ENCODE results near the gene STAT4. TPM values are rescaled to one million over a fixed set of nuclear protein-coding genes. Genes with fewer than 3 reads are reported as not detected.

Gene STAT4
- total RNA-seq, 1 donor from 2014 or later, result 1.6 TPM

DNA sequence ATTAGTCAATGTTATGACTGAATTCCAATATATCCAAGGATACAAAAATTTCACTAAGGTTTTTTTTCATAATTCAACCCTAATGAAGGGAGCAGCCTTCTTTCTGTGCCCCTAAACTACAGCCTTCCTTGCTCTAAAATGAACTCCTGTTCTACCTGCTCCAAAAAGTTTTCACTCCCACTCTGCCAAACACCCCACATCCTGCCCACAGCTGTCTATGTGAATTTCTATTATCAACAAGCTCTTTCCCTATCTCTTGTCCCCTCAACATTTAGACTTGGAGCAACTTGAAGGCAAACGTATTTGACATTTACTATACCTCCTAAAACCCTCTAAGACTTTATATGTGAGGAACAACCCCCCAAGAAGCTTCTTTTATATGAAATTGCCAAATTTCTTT is 2.5 kb downstream of the STAT4 start:
- no peaks in the 10 kb centered on the region for H3K9me3 ChIP-seq (ENCODE audit: insufficient read depth, low read depth, low read length)
- FAIRE-seq, result no peak
- H4K20me1 ChIP-seq (ENCODE audit: insufficient read depth, low read length), result no peaks in the 10 kb centered on the region

GRCh38 chr2:191145769-191146471 is 4.9 kb downstream of the STAT4 start:
- H2AFZ ChIP-seq (ENCODE audit: low read depth, low read length), result no peak overlapping the region
- peaks cover 4% of the 10 kb centered on the region for H3K27me3 Mint-ChIP-seq (ENCODE audit: low read depth, unreplicated experiment)
- FAIRE-seq (no peak), DNase-seq (ENCODE audit: low read depth) (no peak)
- no peaks in the 10 kb centered on the region for H3K79me2 ChIP-seq (ENCODE audit: insufficient read depth, low read length)
- no peaks in the 10 kb centered on the region for H3K4me1 ChIP-seq (ENCODE audit: insufficient read depth, low read length)
- H3K9ac ChIP-seq (ENCODE audit: low read length), result no peak overlapping the region
- no peaks in the 10 kb centered on the region for H3K36me3 ChIP-seq (ENCODE audit: insufficient read depth, low read length)
- peaks cover 2% of the 10 kb centered on the region for H3K4me1 Mint-ChIP-seq (ENCODE audit: low read depth, unreplicated experiment)
- H3K27ac Mint-ChIP-seq (ENCODE audit: unreplicated experiment), result no peak overlapping the region
- H3K4me2 ChIP-seq (ENCODE audit: low read length), result no peak overlapping the region
- TF ChIP-seq, protein P1, sequence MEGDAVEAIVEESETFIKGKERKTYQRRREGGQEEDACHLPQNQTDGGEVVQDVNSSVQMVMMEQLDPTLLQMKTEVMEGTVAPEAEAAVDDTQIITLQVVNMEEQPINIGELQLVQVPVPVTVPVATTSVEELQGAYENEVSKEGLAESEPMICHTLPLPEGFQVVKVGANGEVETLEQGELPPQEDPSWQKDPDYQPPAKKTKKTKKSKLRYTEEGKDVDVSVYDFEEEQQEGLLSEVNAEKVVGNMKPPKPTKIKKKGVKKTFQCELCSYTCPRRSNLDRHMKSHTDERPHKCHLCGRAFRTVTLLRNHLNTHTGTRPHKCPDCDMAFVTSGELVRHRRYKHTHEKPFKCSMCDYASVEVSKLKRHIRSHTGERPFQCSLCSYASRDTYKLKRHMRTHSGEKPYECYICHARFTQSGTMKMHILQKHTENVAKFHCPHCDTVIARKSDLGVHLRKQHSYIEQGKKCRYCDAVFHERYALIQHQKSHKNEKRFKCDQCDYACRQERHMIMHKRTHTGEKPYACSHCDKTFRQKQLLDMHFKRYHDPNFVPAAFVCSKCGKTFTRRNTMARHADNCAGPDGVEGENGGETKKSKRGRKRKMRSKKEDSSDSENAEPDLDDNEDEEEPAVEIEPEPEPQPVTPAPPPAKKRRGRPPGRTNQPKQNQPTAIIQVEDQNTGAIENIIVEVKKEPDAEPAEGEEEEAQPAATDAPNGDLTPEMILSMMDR (IDR thresholded peaks at IDR 0.05; ENCODE audit: insufficient read depth, low read depth, low read length), result no peak
- TF ChIP-seq EZH2 (IDR thresholded peaks at IDR 0.05; ENCODE audit: insufficient read depth, low read length), result no peak
- H3K4me3 ChIP-seq (ENCODE audit: insufficient read depth, low read depth, low read length), result no peak overlapping the region
- no peaks in the 10 kb centered on the region for H3K9me3 ChIP-seq (ENCODE audit: insufficient read depth, low read depth, low read length)
- no peaks in the 10 kb centered on the region for H3K9me3 Mint-ChIP-seq (ENCODE audit: unreplicated experiment)
- no peak overlapping the region for H3K27ac ChIP-seq (ENCODE audit: low read depth, low read length)
- H3K36me3 Mint-ChIP-seq (ENCODE audit: low read depth, unreplicated experiment), result no peaks in the 10 kb centered on the region
- H3K27me3 ChIP-seq (ENCODE audit: insufficient read depth, low read length), result no peaks in the 10 kb centered on the region
- H3K4me3 Mint-ChIP-seq (ENCODE audit: unreplicated experiment), result no peak overlapping the region
- H4K20me1 ChIP-seq (ENCODE audit: insufficient read depth, low read length), result no peaks in the 10 kb centered on the region

More for the DNA sequence above, 2.5 kb downstream of the STAT4 start:
- H3K9ac ChIP-seq (ENCODE audit: low read length), result no peak overlapping the region
- no peaks in the 10 kb centered on the region for H3K36me3 ChIP-seq (ENCODE audit: insufficient read depth, low read length)
- H3K27ac ChIP-seq (ENCODE audit: low read depth, low read length), result no peak overlapping the region
- no peak overlapping the region for H3K4me2 ChIP-seq (ENCODE audit: low read length)
- H3K27me3 ChIP-seq (ENCODE audit: insufficient read depth, low read length), result no peaks in the 10 kb centered on the region
- Mint-ChIP-seq H3K36me3 (ENCODE audit: low read depth, unreplicated experiment) (no peaks in the 10 kb centered on the region), H3K27me3 (ENCODE audit: low read depth, unreplicated experiment) (peaks cover 4% of the 10 kb centered on the region), H3K4me1 (ENCODE audit: low read depth, unreplicated experiment) (peaks cover 12% of the 10 kb centered on the region), H3K27ac (ENCODE audit: unreplicated experiment) (no peak overlapping the region), H3K9me3 (ENCODE audit: unreplicated experiment) (no peaks in the 10 kb centered on the region), H3K4me3 (ENCODE audit: unreplicated experiment) (no peak overlapping the region)
- H3K79me2 ChIP-seq (ENCODE audit: insufficient read depth, low read length), result no peaks in the 10 kb centered on the region
- H3K4me1 ChIP-seq (ENCODE audit: insufficient read depth, low read length), result no peaks in the 10 kb centered on the region
- no peak overlapping the region for H3K4me3 ChIP-seq (ENCODE audit: insufficient read depth, low read depth, low read length)
- TF ChIP-seq, protein P1 (IDR thresholded peaks at IDR 0.05; ENCODE audit: insufficient read depth, low read depth, low read length), result no peak
- no peak for TF ChIP-seq EZH2 (IDR thresholded peaks at IDR 0.05; ENCODE audit: insufficient read depth, low read length)
- no peak for DNase-seq (ENCODE audit: low read depth)
- H2AFZ ChIP-seq (ENCODE audit: low read depth, low read length), result no peak overlapping the region

GRCh38 chr2:191144217-191144616 is 6.6 kb downstream of the STAT4 start:
- H4K20me1 ChIP-seq (ENCODE audit: insufficient read depth, low read length), result no peaks in the 10 kb centered on the region
- Mint-ChIP-seq H3K4me3 (ENCODE audit: unreplicated experiment) (no peak overlapping the region), H3K4me1 (ENCODE audit: low read depth, unreplicated experiment) (no peaks in the 10 kb centered on the region), H3K27me3 (ENCODE audit: low read depth, unreplicated experiment) (peaks cover 7% of the 10 kb centered on the region), H3K9me3 (ENCODE audit: unreplicated experiment) (no peaks in the 10 kb centered on the region), H3K27ac (ENCODE audit: unreplicated experiment) (no peak overlapping the region), H3K36me3 (ENCODE audit: low read depth, unreplicated experiment) (no peaks in the 10 kb centered on the region)
- no peak overlapping the region for H2AFZ ChIP-seq (ENCODE audit: low read depth, low read length)
- no peak overlapping the region for H3K27ac ChIP-seq (ENCODE audit: low read depth, low read length)
- no peak for TF ChIP-seq EZH2 (IDR thresholded peaks at IDR 0.05; ENCODE audit: insufficient read depth, low read length)
- TF ChIP-seq, protein P1 (IDR thresholded peaks at IDR 0.05; ENCODE audit: insufficient read depth, low read depth, low read length), result no peak
- H3K4me2 ChIP-seq (ENCODE audit: low read length), result no peak overlapping the region
- H3K27me3 ChIP-seq (ENCODE audit: insufficient read depth, low read length), result no peaks in the 10 kb centered on the region
- no peaks in the 10 kb centered on the region for H3K36me3 ChIP-seq (ENCODE audit: insufficient read depth, low read length)
- H3K9me3 ChIP-seq (ENCODE audit: insufficient read depth, low read depth, low read length), result no peaks in the 10 kb centered on the region
- FAIRE-seq (no peak), DNase-seq (ENCODE audit: low read depth) (no peak)
- H3K4me3 ChIP-seq (ENCODE audit: insufficient read depth, low read depth, low read length), result no peak overlapping the region
- H3K4me1 ChIP-seq (ENCODE audit: insufficient read depth, low read length), result no peaks in the 10 kb centered on the region
- H3K9ac ChIP-seq (ENCODE audit: low read length), result no peak overlapping the region
- no peaks in the 10 kb centered on the region for H3K79me2 ChIP-seq (ENCODE audit: insufficient read depth, low read length)
